Endothelial cell of umbilical vein (primary cell): ENCODE measurements around the gene KLF13. TPM values are rescaled to one million over a fixed set of nuclear protein-coding genes. Genes with fewer than 3 reads are reported as not detected.

Experiments
- BruUV-seq: library from RNA; stranded (reverse); fragments of 400-500 nt; replicated peaks from 2 replicates; lab custom pipeline; 2021; lab: Mats Ljungman, UMichigan
- CTCF ChIA-PET: fragments of 300-600, 350-600 bp; sonication (Branson Sonifier 250); formaldehyde crosslinking; loops from one replicate; lab custom pipeline; 2021; ENCODE audit warnings: antibody characterized with exemption, inconsistent platforms; lab: Charles Lee
- POLR2A ChIA-PET: fragments of 300-600, 350-600 bp; sonication (Branson Sonifier 250); formaldehyde crosslinking; loops from one replicate; lab custom pipeline; 2021; ENCODE audit warnings: antibody characterized with exemption, inconsistent platforms; lab: Charles Lee
- DNase-seq: peaks from one replicate; pipeline ENCODE4 v3.0.0-alpha.2; 2011; ENCODE audit warnings: low read depth, low spot score
- FAIRE-seq: peaks from 2 replicates; lab custom pipeline; 2011; peaks lifted over from hg19 to GRCh38; lab: Jason Lieb, UNC
- H2AFZ ChIP-seq: 2 replicates; pipeline ENCODE4 v1.6.0; 2012; ENCODE audit warnings: low read depth, low read length, control low read depth, inconsistent platforms
- H3K27ac ChIP-seq: 2 replicates; pipeline ENCODE4 v1.5.1; 2011; ENCODE audit warnings: low read depth, mild to moderate bottlenecking, control low read depth, low read length, moderate library complexity; ENCODE audit not compliant: insufficient read depth
- H3K27me3 ChIP-seq, 2 experiments: 2 replicates each; pipeline versions ENCODE4 v1.6.0 to v1.6.1; 2011; ENCODE audit warnings: low read length in 2 of 2, mixed read lengths in 1 of 2; ENCODE audit not compliant: control insufficient read depth in 2 of 2, insufficient read depth in 2 of 2
- H3K36me3 ChIP-seq, 2 experiments: 2 replicates in 1 of 2; 3 replicates in 1 of 2; pipeline ENCODE4 v1.5.1; 2011; ENCODE audit warnings: low read length in 2 of 2, mild to moderate bottlenecking in 1 of 2, moderate library complexity in 1 of 2; ENCODE audit not compliant: control insufficient read depth in 2 of 2, insufficient read depth in 2 of 2; ENCODE audit errors: extremely low read depth in 1 of 2
- H3K4me1 ChIP-seq: 3 replicates; pipeline ENCODE4 v1.5.1; 2011; ENCODE audit warnings: mild to moderate bottlenecking, low read length; ENCODE audit not compliant: control insufficient read depth, insufficient read depth; ENCODE audit errors: extremely low read depth
- H3K4me2 ChIP-seq: 2 replicates; pipeline ENCODE4 v1.6.1; 2011; ENCODE audit warnings: low read length, control low read depth, mixed read lengths; ENCODE audit not compliant: insufficient read depth
- H3K4me3 ChIP-seq, 3 experiments: fragments of 200-600 bp in 1 of 3; sonication (generic), shearing (Covaris generic) in 1 of 3; replicated peaks in 1 of 3; 2 replicates each; pipeline ENCODE4 v1.5.1; 2011 to 2016; ENCODE audit warnings: control low read depth in 3 of 3, low read length in 3 of 3, mild to moderate bottlenecking in 2 of 3, inconsistent platforms in 1 of 3, low read depth in 1 of 3, moderate library complexity in 1 of 3; ENCODE audit not compliant: insufficient read depth in 1 of 3
- H3K79me2 ChIP-seq: 2 replicates; pipeline ENCODE4 v1.6.0; 2012; ENCODE audit warnings: low read length, inconsistent platforms; ENCODE audit not compliant: control insufficient read depth, insufficient read depth
- H3K9ac ChIP-seq: replicated peaks from 2 replicates; pipeline ENCODE3; 2011; ENCODE audit warnings: low read length, control low read depth; ENCODE audit not compliant: insufficient read depth; ENCODE audit errors: extremely low read depth
- H3K9me1 ChIP-seq: replicated peaks from 3 replicates; pipeline ENCODE4 v1.6.0; 2011; ENCODE audit warnings: mild to moderate bottlenecking, low read length; ENCODE audit not compliant: control insufficient read depth, insufficient read depth; ENCODE audit errors: extremely low read depth
- H3K9me3 ChIP-seq: replicated peaks from 2 replicates; pipeline ENCODE4 v1.5.1; 2012; ENCODE audit warnings: low read length, inconsistent platforms; ENCODE audit not compliant: control insufficient read depth, insufficient read depth
- H4K20me1 ChIP-seq: replicated peaks from 2 replicates; pipeline ENCODE3; 2011; ENCODE audit warnings: mild to moderate bottlenecking, low read length; ENCODE audit not compliant: control insufficient read depth, insufficient read depth; ENCODE audit errors: extremely low read depth
- CTCF ChIP-seq, 2 donors: IDR thresholded peaks; 1 replicate in 1 of 2; 2 replicates in 1 of 2; pipeline ENCODE4 v1.5.1; 2011; ENCODE audit warnings: low read length in 2 of 2, mild to moderate bottlenecking in 2 of 2, moderate library complexity in 2 of 2, control low read depth in 1 of 2, inconsistent platforms in 1 of 2, low read depth in 1 of 2; ENCODE audit not compliant: insufficient read depth in 1 of 2; ENCODE audit errors: extremely low read depth in 1 of 2
- EZH2 ChIP-seq: IDR thresholded peaks from 2 replicates; pipeline ENCODE4 v1.6.1; 2012; ENCODE audit warnings: borderline replicate concordance, low read depth, mild to moderate bottlenecking, moderate library complexity, low read length, inconsistent platforms; ENCODE audit not compliant: severe bottlenecking
- FOS ChIP-seq: IDR thresholded peaks from 2 replicates; pipeline ENCODE4 v1.6.1; 2011; ENCODE audit warnings: mild to moderate bottlenecking, low read length, moderate library complexity, borderline replicate concordance; ENCODE audit not compliant: insufficient read depth
- GATA2 ChIP-seq: IDR thresholded peaks from 2 replicates; pipeline ENCODE4 v1.7.0; 2011; ENCODE audit warnings: low read depth, mild to moderate bottlenecking, moderate library complexity, mixed read lengths, low read length; ENCODE audit not compliant: insufficient read length, insufficient read depth
- JUN ChIP-seq: IDR thresholded peaks from 2 replicates; pipeline ENCODE4 v1.6.1; 2011; ENCODE audit warnings: borderline replicate concordance, low read depth; ENCODE audit not compliant: insufficient read length, insufficient read depth
- MAX ChIP-seq: IDR thresholded peaks from 2 replicates; pipeline ENCODE4 v1.6.1; 2011; ENCODE audit not compliant: insufficient read depth, insufficient read length
- MYC ChIP-seq: IDR thresholded peaks from one replicate; pipeline ENCODE4 v1.6.1; 2011; ENCODE audit warnings: mild to moderate bottlenecking, low read depth, low read length
- POLR2A ChIP-seq: IDR thresholded peaks from 2 replicates; pipeline ENCODE4 v1.6.1; 2012; ENCODE audit warnings: low read depth, mild to moderate bottlenecking, control low read depth, low read length
- POLR2AphosphoS5 ChIP-seq: IDR thresholded peaks from 2 replicates; pipeline ENCODE4 v1.6.1; 2012; ENCODE audit warnings: low read depth, mild to moderate bottlenecking, control low read depth, low read length, moderate library complexity; ENCODE audit not compliant: insufficient read depth
- dilution Hi-C: fragments of 300-500 bp; cut with MboI; formaldehyde crosslinking; loops from one replicate; pipeline ENCODE4 v1.15.0; 2019; ENCODE audit warnings: low sequenced_read_pairs; ENCODE audit not compliant: extremely low pct_ligation_motif_present
- intact Hi-C: fragments of 100-400 bp; cut with micrococcal nuclease; formaldehyde crosslinking; loops from one replicate; pipeline ENCODE4 v1.10.0; 2022
- polyA plus RNA-seq, 4 experiments: library from polyadenylated mRNA; depleted of rRNA in 3 of 4; stranded (reverse) in 3 of 4; unstranded in 1 of 4; fragments of >200 nt; gene quantifications; 2 replicates each; pipeline versions ENCODE4 v1.2.1 to v1.2.3, GENCODE V29; 2011 to 2012; ENCODE audit warnings: missing spikeins in 1 of 4
- total RNA-seq: library from RNA; stranded (reverse); gene quantifications from 2 replicates; pipeline ENCODE4 v1.2.3, GENCODE V29; 2021

KLF13 gene
- total and polyA plus RNA-seq, 2 donors (not counting 3 experiments of a cell fraction or from before 2014, with no cell fraction given): 10.1 to 31.9 TPM

GRCh38 chr15:31405200-31405920 lies 78.7 kb downstream of the KLF13 start:
- Histone ChIP-seq H3K9me1 (no peaks in the 10 kb centered on the region), H3K27me3 (no peaks in the 10 kb centered on the region), H2AFZ (no peak overlapping the region), H3K4me3 (no peak overlapping the region), H3K4me1 (peaks cover 11% of the 10 kb centered on the region), H3K9me3 (no peaks in the 10 kb centered on the region), H3K9ac (no peak overlapping the region), H4K20me1 (no peaks in the 10 kb centered on the region), H3K79me2 (no peaks in the 10 kb centered on the region), H3K27ac (no peak overlapping the region), H3K36me3 (no peaks in the 10 kb centered on the region), H3K4me2 (no peak overlapping the region)
- no peak for TF ChIP-seq POLR2A
- TF ChIP-seq MYC: no peak
- peak; percentile 93 for TF ChIP-seq FOS
- TF ChIP-seq POLR2AphosphoS5: peak; percentile 92
- TF ChIP-seq GATA2: peak; percentile 99
- peak; percentile 54 for TF ChIP-seq JUN
- POLR2A ChIA-PET: no interaction called here
- no TSS peak for BruUV-seq
- FAIRE-seq (peak; percentile 87), DNase-seq (peak; percentile 52)
- dilution Hi-C loops: no loop called here
- CTCF ChIA-PET: interaction anchor here (1.5 to 2.0 kb wide), 2 partner anchors 30 to 39 kb away, joined by 4 to 8 read pairs; no protein-coding TSS in a partner anchor
- intact Hi-C loops: no loop called here

- H4K20me1 ChIP-seq: no peaks in the 10 kb centered on the region
- DNase-seq: no peak
- CTCF ChIA-PET: interaction anchor here (1.0 to 1.1 kb wide), 2 partner anchors 15 to 28 kb away, joined by 3 read pairs; no protein-coding TSS in a partner anchor
- dilution Hi-C loops (no loop called here), intact Hi-C loops (no loop called here)
- H3K4me1 ChIP-seq: peaks cover 11% of the 10 kb centered on the region
- no peaks in the 10 kb centered on the region for H3K9me1 ChIP-seq
- no peak overlapping the region for H3K9ac ChIP-seq
- no peak overlapping the region for H2AFZ ChIP-seq
- H3K79me2 ChIP-seq: no peaks in the 10 kb centered on the region
- H3K36me3 ChIP-seq: no peaks in the 10 kb centered on the region
- H3K4me3 ChIP-seq: no peak overlapping the region
- POLR2A ChIA-PET: no interaction called here
- H3K4me2 ChIP-seq: no peak overlapping the region
- TF ChIP-seq FOS (no peak), JUN (no peak), POLR2A (no peak), POLR2AphosphoS5 (no peak), CTCF (IDR thresholded peaks at IDR 0.05; ENCODE audit: extremely low read depth in 1 of 2, insufficient read depth in 1 of 2, low read depth in 1 of 2, low read length in 2 of 2) (no peak), MAX (no peak), MYC (no peak), GATA2 (no peak), EZH2 (no peak)
- FAIRE-seq: no peak
- H3K27ac ChIP-seq: no peak overlapping the region
- no TSS peak for BruUV-seq
- H3K9me3 ChIP-seq: no peaks in the 10 kb centered on the region
- H3K27me3 ChIP-seq: no peaks in the 10 kb centered on the region
Observed at GRCh38 chr15:31407376-31407775, 80.7 kb downstream of the KLF13 start.
